WTC11 (cell line): ENCODE measurements around the gene TMEM185A. TPM values are rescaled to one million over a fixed set of nuclear protein-coding genes. Genes with fewer than 3 reads are reported as not detected.

ENCODE experiments used
- ATAC-seq: fragments of 200-7000 bp; cut with Tn5 transposase; 2 replicates; pipeline ENCODE4 v1.10.0; 2021; ENCODE audit warnings: mild to moderate bottlenecking, moderate library complexity
- CTCF ChIA-PET: fragments of 300-600 bp; sonication (Branson Sonifier 250); formaldehyde crosslinking; loops from one replicate; lab custom pipeline; 2021; ENCODE audit warnings: antibody characterized with exemption; lab: Charles Lee
- POLR2A ChIA-PET: fragments of 350-600 bp; sonication (Branson Sonifier 250); formaldehyde crosslinking; loops from one replicate; lab custom pipeline; 2021; ENCODE audit warnings: antibody characterized with exemption; lab: Charles Lee
- DNase-seq: peaks from one replicate; pipeline ENCODE4 v3.0.0; 2021; ENCODE audit warnings: low spot score
- H3K27ac Mint-ChIP-seq: 2 replicates; pipeline ENCODE4 v1.8.0; 2021; ENCODE audit warnings: mixed read lengths
- H3K27me3 Mint-ChIP-seq: 2 replicates; pipeline ENCODE4 v1.8.0; 2021; ENCODE audit warnings: low read depth, mild to moderate bottlenecking, moderate library complexity, mixed read lengths
- H3K36me3 Mint-ChIP-seq: 2 replicates; pipeline ENCODE4 v1.8.0; 2021; ENCODE audit warnings: mixed read lengths
- H3K4me1 Mint-ChIP-seq: 2 replicates; pipeline ENCODE4 v1.8.0; 2022; ENCODE audit warnings: mixed read lengths
- H3K4me3 Mint-ChIP-seq: 2 replicates; pipeline ENCODE4 v1.8.0; 2021; ENCODE audit warnings: mild to moderate bottlenecking, moderate library complexity, mixed read lengths
- H3K9me3 Mint-ChIP-seq: 2 replicates; pipeline ENCODE4 v1.8.0; 2021; ENCODE audit warnings: mixed read lengths
- ARID4B ChIP-seq: sonication (generic); formaldehyde crosslinking; IDR thresholded peaks from 2 replicates; pipeline ENCODE4 v1.8.0; 2023; ENCODE audit warnings: missing genetic modification reagents, mild to moderate bottlenecking, borderline replicate concordance
- ATF1 ChIP-seq: sonication (generic); formaldehyde crosslinking; IDR thresholded peaks from 2 replicates; pipeline ENCODE4 v1.8.1; 2023; ENCODE audit warnings: mild to moderate bottlenecking, moderate library complexity, missing genetic modification reagents
- ATF3 ChIP-seq: sonication (generic); formaldehyde crosslinking; conservative IDR thresholded peaks from 2 replicates; pipeline ENCODE4 v1.8.1; 2022; ENCODE audit warnings: mild to moderate bottlenecking, missing genetic modification reagents
- E2F5 ChIP-seq: sonication (generic); formaldehyde crosslinking; IDR thresholded peaks from 2 replicates; pipeline ENCODE4 v1.8.1; 2022; ENCODE audit warnings: mild to moderate bottlenecking, moderate library complexity, missing genetic modification reagents
- ETV6 ChIP-seq: sonication (generic); formaldehyde crosslinking; IDR thresholded peaks from 2 replicates; pipeline ENCODE4 v1.8.1; 2022; ENCODE audit warnings: mild to moderate bottlenecking, missing genetic modification reagents
- HMGA2 ChIP-seq: fragments of 250-450 bp; sonication (Bioruptor Pico); IDR thresholded peaks from 2 replicates; pipeline ENCODE4 v1.4.0; 2021; ENCODE audit warnings: mild to moderate bottlenecking, moderate library complexity
- JUN ChIP-seq: sonication (generic); formaldehyde crosslinking; IDR thresholded peaks from 2 replicates; pipeline ENCODE4 v1.8.0; 2023; ENCODE audit warnings: mild to moderate bottlenecking, missing genetic modification reagents
- MAX ChIP-seq: sonication (generic); formaldehyde crosslinking; IDR thresholded peaks from 2 replicates; pipeline ENCODE4 v1.8.0; 2022; ENCODE audit warnings: mild to moderate bottlenecking, missing genetic modification reagents
- MYBL2 ChIP-seq: sonication (generic); formaldehyde crosslinking; IDR thresholded peaks from 2 replicates; pipeline ENCODE4 v1.8.1; 2023; ENCODE audit warnings: mild to moderate bottlenecking, moderate library complexity, missing genetic modification reagents
- OVOL2 ChIP-seq: fragments of 250-450 bp; sonication (Bioruptor Pico); IDR thresholded peaks from 2 replicates; pipeline ENCODE4 v1.9.0; 2021; ENCODE audit warnings: mild to moderate bottlenecking, borderline replicate concordance
- SMAD3 ChIP-seq: sonication (generic); formaldehyde crosslinking; IDR thresholded peaks from 2 replicates; pipeline ENCODE4 v1.8.0; 2022; ENCODE audit warnings: missing genetic modification reagents, mild to moderate bottlenecking, borderline replicate concordance
- STAT6 ChIP-seq: sonication (generic); formaldehyde crosslinking; conservative IDR thresholded peaks from 2 replicates; pipeline ENCODE4 v1.8.1; 2023; ENCODE audit warnings: mild to moderate bottlenecking, low read depth, missing genetic modification reagents, moderate library complexity
- USF1 ChIP-seq: sonication (generic); formaldehyde crosslinking; IDR thresholded peaks from 2 replicates; pipeline ENCODE4 v1.8.0; 2022; ENCODE audit warnings: mild to moderate bottlenecking, missing genetic modification reagents
- ZNF263 ChIP-seq: sonication (generic); formaldehyde crosslinking; IDR thresholded peaks from 2 replicates; pipeline ENCODE4 v1.8.1; 2022; ENCODE audit warnings: low read depth, mild to moderate bottlenecking, moderate library complexity, missing genetic modification reagents
- ZNF317 ChIP-seq: sonication (generic); formaldehyde crosslinking; IDR thresholded peaks from 2 replicates; pipeline ENCODE4 v1.8.1; 2023; ENCODE audit warnings: low read depth, mild to moderate bottlenecking, moderate library complexity, missing genetic modification reagents, borderline replicate concordance
- ZNF416 ChIP-seq: fragments of 250-450 bp; sonication (Bioruptor Pico); IDR thresholded peaks from 2 replicates; pipeline ENCODE4 v1.9.0; 2021; ENCODE audit warnings: mild to moderate bottlenecking, inconsistent platforms
- total RNA-seq: library from RNA; stranded (reverse); gene quantifications from 3 replicates; pipeline ENCODE4 v1.2.3, GENCODE V29; 2021
- TF ChIP-seq, protein P1 (sequence below): sonication (generic); formaldehyde crosslinking; IDR thresholded peaks from 2 replicates; pipeline ENCODE4 v1.8.1; 2023; ENCODE audit warnings: mild to moderate bottlenecking, missing genetic modification reagents, moderate library complexity
- TF ChIP-seq, protein P2 (sequence below): sonication (generic); formaldehyde crosslinking; IDR thresholded peaks from 2 replicates; pipeline ENCODE4 v1.8.1; 2023; ENCODE audit warnings: mild to moderate bottlenecking, moderate library complexity, missing genetic modification reagents
- TF ChIP-seq, protein P3 (sequence below): fragments of 250-450 bp; sonication (Bioruptor Pico); IDR thresholded peaks from 2 replicates; pipeline ENCODE4 v2.1.2; 2022; ENCODE audit warnings: mild to moderate bottlenecking, moderate library complexity

TMEM185A gene
- total RNA-seq, 1 experiment from 2014 or later, result 20.2 TPM

DNA sequence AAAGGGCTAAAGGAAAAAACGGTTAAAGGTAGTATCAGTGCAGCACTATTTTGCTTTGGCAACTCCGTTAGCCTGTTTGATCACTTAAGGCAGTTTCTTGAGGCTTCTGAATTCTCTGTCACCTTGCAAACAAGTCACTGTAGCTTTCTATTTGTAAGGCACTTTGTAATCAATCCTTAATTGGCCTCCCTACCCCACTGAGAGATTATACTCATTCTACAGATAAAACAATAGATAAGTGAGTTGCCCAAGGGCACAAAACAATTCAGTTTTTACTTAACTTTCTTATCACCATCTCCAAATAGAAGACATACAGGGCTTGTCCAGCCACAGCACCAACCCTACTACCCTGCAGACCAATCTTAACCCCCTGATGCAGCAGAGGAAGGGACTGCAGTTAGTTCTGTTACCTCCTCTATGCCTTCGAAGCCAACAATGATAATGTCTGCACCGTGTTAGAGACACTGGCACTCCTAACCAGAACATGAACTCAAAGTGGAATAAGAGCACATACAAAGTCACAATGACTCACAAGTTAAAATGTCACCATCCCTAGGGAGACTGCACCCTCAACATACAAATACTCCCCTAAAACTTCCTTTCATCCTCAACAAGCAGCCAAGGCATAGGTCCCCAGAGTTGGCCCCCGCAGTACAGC, 1.7 kb downstream of the TMEM185A start (continued):
- TF ChIP-seq ATF3 (CRISPR knock-in tag) (no peak), ZNF416 (CRISPR knock-in tag) (no peak), ARID4B (no peak), JUN (no peak), USF1 (CRISPR knock-in tag) (no peak), MYBL2 (no peak), MAX (CRISPR knock-in tag) (no peak)
- TF ChIP-seq, protein P1, sequence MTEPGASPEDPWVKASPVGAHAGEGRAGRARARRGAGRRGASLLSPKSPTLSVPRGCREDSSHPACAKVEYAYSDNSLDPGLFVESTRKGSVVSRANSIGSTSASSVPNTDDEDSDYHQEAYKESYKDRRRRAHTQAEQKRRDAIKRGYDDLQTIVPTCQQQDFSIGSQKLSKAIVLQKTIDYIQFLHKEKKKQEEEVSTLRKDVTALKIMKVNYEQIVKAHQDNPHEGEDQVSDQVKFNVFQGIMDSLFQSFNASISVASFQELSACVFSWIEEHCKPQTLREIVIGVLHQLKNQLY (CRISPR knock-in tag), result no peak
- TF ChIP-seq, protein P2, sequence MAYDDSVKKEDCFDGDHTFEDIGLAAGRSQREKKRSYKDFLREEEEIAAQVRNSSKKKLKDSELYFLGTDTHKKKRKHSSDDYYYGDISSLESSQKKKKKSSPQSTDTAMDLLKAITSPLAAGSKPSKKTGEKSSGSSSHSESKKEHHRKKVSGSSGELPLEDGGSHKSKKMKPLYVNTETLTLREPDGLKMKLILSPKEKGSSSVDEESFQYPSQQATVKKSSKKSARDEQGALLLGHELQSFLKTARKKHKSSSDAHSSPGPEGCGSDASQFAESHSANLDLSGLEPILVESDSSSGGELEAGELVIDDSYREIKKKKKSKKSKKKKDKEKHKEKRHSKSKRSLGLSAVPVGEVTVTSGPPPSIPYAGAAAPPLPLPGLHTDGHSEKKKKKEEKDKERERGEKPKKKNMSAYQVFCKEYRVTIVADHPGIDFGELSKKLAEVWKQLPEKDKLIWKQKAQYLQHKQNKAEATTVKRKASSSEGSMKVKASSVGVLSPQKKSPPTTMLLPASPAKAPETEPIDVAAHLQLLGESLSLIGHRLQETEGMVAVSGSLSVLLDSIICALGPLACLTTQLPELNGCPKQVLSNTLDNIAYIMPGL, result no peak
- TF ChIP-seq, all 79 proteins: peak for 0

DNA sequence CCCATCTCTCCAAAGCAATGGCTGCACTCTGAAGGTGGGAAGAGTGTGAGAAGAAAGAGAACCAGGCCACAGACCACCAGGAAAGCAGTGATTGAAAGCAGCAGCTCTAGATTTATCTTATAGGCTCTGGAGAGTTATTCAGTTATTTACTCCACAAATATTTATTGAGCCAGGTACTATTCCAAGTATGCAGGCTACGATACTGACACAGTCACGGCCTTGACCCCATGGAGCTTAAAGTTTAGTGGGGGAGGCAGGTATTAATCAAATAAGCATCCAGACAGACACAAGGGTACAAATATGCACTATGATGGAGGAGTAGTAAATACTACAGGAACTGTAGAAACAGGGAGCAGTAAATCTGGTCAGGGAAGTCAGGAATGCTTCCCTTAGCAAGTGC, 2.8 kb downstream of the TMEM185A start:
- peaks cover 39% of the 10 kb centered on the region for H3K4me1 Mint-ChIP-seq
- TF ChIP-seq HMGA2 (CRISPR knock-in tag) (no peak), JUN (no peak)
- TF ChIP-seq, all 79 proteins: peak for 0
- ChIA-PET POLR2A (no interaction called here), CTCF (no interaction called here)
- peaks cover 23% of the 10 kb centered on the region for H3K27me3 Mint-ChIP-seq
- no peak for ATAC-seq
- no peaks in the 10 kb centered on the region for H3K9me3 Mint-ChIP-seq
- DNase-seq, result no peak
- H3K27ac Mint-ChIP-seq, result no peak overlapping the region
- H3K36me3 Mint-ChIP-seq, result no peaks in the 10 kb centered on the region
- no peak overlapping the region for H3K4me3 Mint-ChIP-seq

- Mint-ChIP-seq H3K36me3 (no peaks in the 10 kb centered on the region), H3K27ac (no peak overlapping the region), H3K9me3 (no peaks in the 10 kb centered on the region), H3K4me3 (no peak overlapping the region), H3K27me3 (peaks cover 18% of the 10 kb centered on the region), H3K4me1 (peaks cover 39% of the 10 kb centered on the region)
- POLR2A ChIA-PET, result no interaction called here
- DNase-seq, result no peak
- CTCF ChIA-PET, result no interaction called here
- ATAC-seq, result no peak
- no peak for TF ChIP-seq ETV6 (CRISPR knock-in tag)
- TF ChIP-seq ATF1, result no peak
- TF ChIP-seq OVOL2 (CRISPR knock-in tag), result no peak
- TF ChIP-seq SMAD3 (CRISPR knock-in tag), result no peak
- TF ChIP-seq, protein P3, sequence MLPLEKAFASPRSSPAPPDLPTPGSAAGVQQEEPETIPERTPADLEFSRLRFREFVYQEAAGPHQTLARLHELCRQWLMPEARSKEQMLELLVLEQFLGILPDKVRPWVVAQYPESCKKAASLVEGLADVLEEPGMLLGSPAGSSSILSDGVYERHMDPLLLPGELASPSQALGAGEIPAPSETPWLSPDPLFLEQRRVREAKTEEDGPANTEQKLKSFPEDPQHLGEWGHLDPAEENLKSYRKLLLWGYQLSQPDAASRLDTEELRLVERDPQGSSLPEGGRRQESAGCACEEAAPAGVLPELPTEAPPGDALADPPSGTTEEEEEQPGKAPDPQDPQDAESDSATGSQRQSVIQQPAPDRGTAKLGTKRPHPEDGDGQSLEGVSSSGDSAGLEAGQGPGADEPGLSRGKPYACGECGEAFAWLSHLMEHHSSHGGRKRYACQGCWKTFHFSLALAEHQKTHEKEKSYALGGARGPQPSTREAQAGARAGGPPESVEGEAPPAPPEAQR, result no peak
- no peak for TF ChIP-seq ZNF317 (CRISPR knock-in tag)
- TF ChIP-seq ZNF263, result no peak
- no peak for TF ChIP-seq STAT6 (CRISPR knock-in tag)
- no peak for TF ChIP-seq E2F5 (CRISPR knock-in tag)
Observed at GRCh38 chrX:149628280-149628679, 3.3 kb downstream of the TMEM185A start.
